ENCODE data around the gene ALG1.
A peak's percentile ranks its signal among the peaks of the same experiment; 100 is the strongest.
"Not testable (repeated sequence)": the region's sequence is repeated elsewhere in the genome, so short reads cannot be mapped to it uniquely, and the experiment has no call there.

ALG1 gene

DNA sequence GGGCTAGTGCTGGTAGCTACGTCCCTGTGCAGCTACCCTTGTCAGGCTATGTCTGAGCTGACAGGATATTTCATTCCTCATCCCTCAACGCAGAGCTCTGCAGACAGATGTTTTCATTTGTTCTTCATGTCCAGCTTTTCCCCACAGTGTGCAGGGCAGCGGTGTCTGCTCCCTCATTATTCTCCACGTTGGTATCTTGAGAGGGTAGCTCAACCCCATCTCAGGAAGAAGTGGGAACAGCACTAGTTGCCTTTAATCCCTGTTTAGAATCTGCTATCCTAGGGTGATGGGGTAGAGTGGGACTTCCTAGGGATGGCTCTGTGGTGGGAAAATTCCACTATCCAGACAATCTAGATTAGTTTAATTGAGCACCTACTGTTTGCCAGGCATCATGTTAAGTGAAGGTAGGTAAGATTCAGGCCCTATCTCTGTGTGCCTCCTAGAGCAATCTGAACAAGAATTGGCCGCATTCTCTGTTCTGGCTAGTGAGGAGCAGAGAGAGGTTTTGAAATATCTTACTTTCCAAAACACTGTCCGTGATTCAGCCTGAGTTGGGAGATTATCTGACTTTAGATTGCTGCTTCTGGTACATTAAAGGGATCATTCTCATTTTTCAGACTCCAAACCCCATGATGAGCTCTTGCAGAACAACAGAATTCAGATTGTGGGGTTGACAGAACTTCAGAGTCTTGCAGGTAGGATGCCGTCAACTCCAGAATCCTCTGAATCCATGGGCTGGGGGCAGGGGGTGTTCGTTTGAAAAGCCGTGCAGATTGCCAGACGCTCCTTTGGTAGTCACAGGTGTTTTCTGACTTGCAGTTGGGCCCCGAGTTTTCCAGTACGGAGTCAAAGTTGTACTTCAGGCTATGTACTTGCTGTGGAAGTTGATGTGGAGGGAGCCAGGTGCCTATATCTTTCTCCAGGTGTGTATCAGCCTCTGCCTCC lies 963 bp downstream of the ALG1 start:
- TF ChIP-seq, protein P1, sequence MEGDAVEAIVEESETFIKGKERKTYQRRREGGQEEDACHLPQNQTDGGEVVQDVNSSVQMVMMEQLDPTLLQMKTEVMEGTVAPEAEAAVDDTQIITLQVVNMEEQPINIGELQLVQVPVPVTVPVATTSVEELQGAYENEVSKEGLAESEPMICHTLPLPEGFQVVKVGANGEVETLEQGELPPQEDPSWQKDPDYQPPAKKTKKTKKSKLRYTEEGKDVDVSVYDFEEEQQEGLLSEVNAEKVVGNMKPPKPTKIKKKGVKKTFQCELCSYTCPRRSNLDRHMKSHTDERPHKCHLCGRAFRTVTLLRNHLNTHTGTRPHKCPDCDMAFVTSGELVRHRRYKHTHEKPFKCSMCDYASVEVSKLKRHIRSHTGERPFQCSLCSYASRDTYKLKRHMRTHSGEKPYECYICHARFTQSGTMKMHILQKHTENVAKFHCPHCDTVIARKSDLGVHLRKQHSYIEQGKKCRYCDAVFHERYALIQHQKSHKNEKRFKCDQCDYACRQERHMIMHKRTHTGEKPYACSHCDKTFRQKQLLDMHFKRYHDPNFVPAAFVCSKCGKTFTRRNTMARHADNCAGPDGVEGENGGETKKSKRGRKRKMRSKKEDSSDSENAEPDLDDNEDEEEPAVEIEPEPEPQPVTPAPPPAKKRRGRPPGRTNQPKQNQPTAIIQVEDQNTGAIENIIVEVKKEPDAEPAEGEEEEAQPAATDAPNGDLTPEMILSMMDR (conservative IDR thresholded peaks at IDR 0.05; ENCODE audit: control insufficient read depth, insufficient read depth, low read depth, low read length) = no peak
- DNase-seq (ENCODE audit: low read depth) = no peak
- peak overlapping the region; percentile 85 for H3K4me3 ChIP-seq (ENCODE audit: control insufficient read depth, low read depth, low read length)

- H3K4me3 ChIP-seq (ENCODE audit: control insufficient read depth, low read depth, low read length) = no peak overlapping the region
- peak; percentile 52 for DNase-seq (ENCODE audit: low read depth)
Measured at GRCh38 chr16:5073279-5073629, 1.6 kb downstream of the ALG1 start.

GRCh38 chr16:5073771-5074170 lies 2.1 kb downstream of the ALG1 start:
- not testable (repeated sequence) for DNase-seq (ENCODE audit: low read depth); H3K4me3 ChIP-seq (ENCODE audit: control insufficient read depth, low read depth, low read length)

More at GRCh38 chr16:5073279-5073629, 1.6 kb downstream of the ALG1 start:
- TF ChIP-seq, protein P1 (conservative IDR thresholded peaks at IDR 0.05; ENCODE audit: control insufficient read depth, insufficient read depth, low read depth, low read length) = no peak

DNA sequence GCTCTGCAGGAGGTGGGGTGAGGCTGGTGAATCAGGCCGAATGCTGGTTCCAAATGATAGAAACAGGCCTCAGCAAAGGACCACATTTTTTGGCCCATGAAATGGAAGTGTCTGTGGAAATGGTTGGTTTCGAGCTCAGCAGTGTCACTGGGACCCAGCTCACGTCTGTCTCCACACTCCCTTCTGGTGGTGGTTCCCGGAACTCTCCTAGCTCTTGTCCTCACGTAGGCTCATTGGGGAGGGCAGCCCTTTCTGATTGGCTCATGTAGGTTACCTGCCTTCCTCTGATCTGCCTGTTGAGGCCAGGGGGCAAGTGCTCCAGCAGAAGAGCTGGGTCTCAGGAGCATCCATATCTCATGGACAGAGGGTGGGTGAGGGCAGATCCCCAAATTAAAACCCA lies 4.0 kb downstream of the ALG1 start:
- TF ChIP-seq, protein P1 (conservative IDR thresholded peaks at IDR 0.05; ENCODE audit: control insufficient read depth, insufficient read depth, low read depth, low read length) = no peak
- DNase-seq (ENCODE audit: low read depth) = no peak
- H3K4me3 ChIP-seq (ENCODE audit: control insufficient read depth, low read depth, low read length) = no peak overlapping the region

GRCh38 chr16:5077304-5077703 lies 5.7 kb downstream of the ALG1 start:
- no peak overlapping the region for H3K4me3 ChIP-seq (ENCODE audit: control insufficient read depth, low read depth, low read length)
- DNase-seq (ENCODE audit: low read depth) = no peak
- TF ChIP-seq, protein P1 (conservative IDR thresholded peaks at IDR 0.05; ENCODE audit: control insufficient read depth, insufficient read depth, low read depth, low read length) = no peak

GRCh38 chr16:5078626-5079025 lies 7.0 kb downstream of the ALG1 start:
- no peak for DNase-seq (ENCODE audit: low read depth)
- no peak overlapping the region for H3K4me3 ChIP-seq (ENCODE audit: control insufficient read depth, low read depth, low read length)
- TF ChIP-seq, protein P1 (conservative IDR thresholded peaks at IDR 0.05; ENCODE audit: control insufficient read depth, insufficient read depth, low read depth, low read length) = no peak

- H3K4me3 ChIP-seq (ENCODE audit: control insufficient read depth, low read depth, low read length) = not testable (repeated sequence)
Measured at GRCh38 chr16:5080461-5080860, 8.8 kb downstream of the ALG1 start.

DNA sequence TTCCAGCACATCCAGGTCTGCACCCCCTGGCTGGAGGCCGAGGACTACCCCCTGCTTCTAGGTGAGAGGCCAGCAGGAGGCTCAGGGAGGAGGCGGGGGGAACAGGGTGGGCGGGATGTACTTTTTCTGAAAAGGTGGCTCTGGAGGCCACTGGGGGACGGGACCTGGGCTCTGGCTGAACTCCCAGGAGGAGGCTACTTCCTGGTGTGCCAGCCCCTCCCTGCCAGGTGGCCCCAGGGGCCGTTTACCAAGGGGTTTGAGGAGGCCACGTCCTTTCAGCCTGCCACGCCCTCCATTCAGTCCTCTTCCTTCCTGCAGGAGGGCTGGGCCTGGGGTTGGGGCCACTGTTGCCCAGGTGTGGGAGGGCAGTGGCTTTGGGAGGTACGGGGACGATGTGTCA lies 9.4 kb downstream of the ALG1 start:
- DNase-seq (ENCODE audit: low read depth); H3K4me3 ChIP-seq (ENCODE audit: control insufficient read depth, low read depth, low read length): not testable (repeated sequence)

More at GRCh38 chr16:5080461-5080860, 8.8 kb downstream of the ALG1 start:
- not testable (repeated sequence) for DNase-seq (ENCODE audit: low read depth)

DNA sequence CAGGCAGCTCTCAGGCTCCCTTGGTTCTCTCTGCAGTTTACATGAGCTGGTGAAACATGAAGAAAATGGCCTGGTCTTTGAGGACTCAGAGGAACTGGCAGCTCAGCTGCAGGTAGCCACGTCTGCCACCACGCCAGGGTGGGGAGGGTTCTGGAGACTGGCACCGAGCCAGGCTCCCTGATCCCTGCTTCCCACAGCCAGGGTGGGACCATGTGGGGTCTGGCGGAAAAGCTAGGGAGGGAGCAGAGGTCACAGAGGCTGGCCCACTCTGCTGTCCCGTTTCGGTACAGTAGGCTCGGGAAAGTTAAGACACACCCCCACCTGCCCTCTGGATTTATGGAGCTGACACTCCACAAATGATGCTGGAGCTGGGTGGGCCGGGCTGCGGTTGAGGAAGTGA lies 12.0 kb downstream of the ALG1 start:
- not testable (repeated sequence) for H3K4me3 ChIP-seq (ENCODE audit: control insufficient read depth, low read depth, low read length); DNase-seq (ENCODE audit: low read depth)

- not testable (repeated sequence) for DNase-seq (ENCODE audit: low read depth); H3K4me3 ChIP-seq (ENCODE audit: control insufficient read depth, low read depth, low read length)
Measured at GRCh38 chr16:5084099-5084731, 12.6 kb downstream of the ALG1 start.
